SK-N-SH treated with all-trans-retinoic acid at 6 μM for 48 hours (cell line): Measurements from ENCODE around the gene ENO4.

Experiments used
- ATAC-seq: fragments of 200-7000 bp; cut with Tn5 transposase; 3 replicates; pipeline ENCODE4 v1.9.1; 2020; ENCODE audit warnings: mild to moderate bottlenecking, moderate library complexity
- ARNTL ChIP-seq: fragments of 450-650 bp; formaldehyde crosslinking; IDR thresholded peaks from 2 replicates; pipeline ENCODE4 v1.5.0; 2020; ENCODE audit warnings: low read depth, mild to moderate bottlenecking, moderate library complexity, borderline replicate concordance
- BACH2 ChIP-seq: fragments of 250-450 bp; sonication (Bioruptor Pico); IDR thresholded peaks from 2 replicates; pipeline ENCODE4 v1.9.0; 2021; ENCODE audit warnings: mild to moderate bottlenecking, borderline replicate concordance
- CREB5 ChIP-seq: fragments of 250-450 bp; sonication (Bioruptor Pico); IDR thresholded peaks from 2 replicates; pipeline ENCODE4 v1.5.1; 2020; ENCODE audit warnings: low read depth, mild to moderate bottlenecking, moderate library complexity
- CSDC2 ChIP-seq: fragments of 250-450 bp; sonication (Bioruptor Pico); IDR thresholded peaks from 2 replicates; pipeline ENCODE4 v1.5.0; 2020; ENCODE audit warnings: mild to moderate bottlenecking, moderate library complexity
- CSRNP3 ChIP-seq: fragments of 250-450 bp; sonication (Bioruptor Pico); IDR thresholded peaks from 2 replicates; pipeline ENCODE4 v1.5.1; 2021; ENCODE audit warnings: mild to moderate bottlenecking, moderate library complexity
- ESRRG ChIP-seq: fragments of 250-450 bp; sonication (Bioruptor Pico); IDR thresholded peaks from 2 replicates; pipeline ENCODE4 v1.6.1; 2021; ENCODE audit warnings: mild to moderate bottlenecking
- GLIS3 ChIP-seq: fragments of 250-450 bp; sonication (Bioruptor Pico); IDR thresholded peaks from 2 replicates; pipeline ENCODE4 v1.5.0; 2020; ENCODE audit warnings: mild to moderate bottlenecking, moderate library complexity
- ISL1 ChIP-seq: fragments of 250-450 bp; sonication (Bioruptor Pico); IDR thresholded peaks from 2 replicates; pipeline ENCODE4 v2.1.2; 2022; ENCODE audit warnings: mild to moderate bottlenecking, moderate library complexity
- OSR1 ChIP-seq: fragments of 250-450 bp; sonication (Bioruptor Pico); IDR thresholded peaks from 2 replicates; pipeline ENCODE4 v1.8.0; 2022; ENCODE audit warnings: moderate library complexity, mild to moderate bottlenecking, inconsistent platforms
- PATZ1 ChIP-seq: fragments of 250-450 bp; sonication (Bioruptor Pico); IDR thresholded peaks from 2 replicates; pipeline ENCODE4 v1.8.0; 2020; ENCODE audit warnings: mild to moderate bottlenecking, moderate library complexity, borderline replicate concordance
- PPARA ChIP-seq: fragments of 250-450 bp; sonication (Bioruptor Pico); IDR thresholded peaks from 2 replicates; pipeline ENCODE4 v1.5.0; 2020; ENCODE audit warnings: mild to moderate bottlenecking, borderline replicate concordance
- RARB ChIP-seq: fragments of 250-450 bp; sonication (Bioruptor Pico); IDR thresholded peaks from 2 replicates; pipeline ENCODE4 v1.8.0; 2021; ENCODE audit warnings: mild to moderate bottlenecking, moderate library complexity
- SNAI2 ChIP-seq: fragments of 250-450 bp; sonication (Bioruptor Pico); IDR thresholded peaks from 2 replicates; pipeline ENCODE4 v1.5.0; 2020; ENCODE audit warnings: mild to moderate bottlenecking, moderate library complexity
- TOX ChIP-seq: fragments of 250-450 bp; sonication (Bioruptor Pico); IDR thresholded peaks from 2 replicates; pipeline ENCODE4 v1.8.0; 2021; ENCODE audit warnings: mild to moderate bottlenecking, moderate library complexity, borderline replicate concordance
- TSHZ2 ChIP-seq: fragments of 250-450 bp; sonication (Bioruptor Pico); IDR thresholded peaks from 2 replicates; pipeline ENCODE4 v1.5.0; 2020; ENCODE audit warnings: mild to moderate bottlenecking, moderate library complexity
- ZC3H10 ChIP-seq: fragments of 250-450 bp; sonication (Bioruptor Pico); IDR thresholded peaks from 2 replicates; pipeline ENCODE4 v1.5.1; 2021; ENCODE audit warnings: mild to moderate bottlenecking, moderate library complexity
- ZFP3 ChIP-seq: fragments of 250-450 bp; sonication (Bioruptor Pico); IDR thresholded peaks from 2 replicates; pipeline ENCODE4 v1.5.0; 2020; ENCODE audit warnings: mild to moderate bottlenecking, moderate library complexity
- ZFP30 ChIP-seq: fragments of 450-650 bp; formaldehyde crosslinking; IDR thresholded peaks from 2 replicates; pipeline ENCODE4 v1.5.0; 2022; ENCODE audit warnings: mild to moderate bottlenecking, moderate library complexity
- ZNF565 ChIP-seq: fragments of 450-650 bp; formaldehyde crosslinking; conservative IDR thresholded peaks from 2 replicates; pipeline ENCODE4 v1.5.0; 2020; ENCODE audit warnings: low read depth, mild to moderate bottlenecking, moderate library complexity
- ZNF70 ChIP-seq: fragments of 450-650 bp; formaldehyde crosslinking; IDR thresholded peaks from 2 replicates; pipeline ENCODE4 v1.5.0; 2020; ENCODE audit warnings: mild to moderate bottlenecking, moderate library complexity
- ZNF8 ChIP-seq: fragments of 450-650 bp; formaldehyde crosslinking; IDR thresholded peaks from 2 replicates; pipeline ENCODE4 v1.5.0; 2020; ENCODE audit warnings: mild to moderate bottlenecking, moderate library complexity
- TF ChIP-seq, protein P1 (sequence below): fragments of 250-450 bp; sonication (Bioruptor Pico); IDR thresholded peaks from 2 replicates; pipeline ENCODE4 v1.8.0; 2021; ENCODE audit warnings: low read depth, mild to moderate bottlenecking, moderate library complexity, borderline replicate concordance

The ENO4 gene

DNA sequence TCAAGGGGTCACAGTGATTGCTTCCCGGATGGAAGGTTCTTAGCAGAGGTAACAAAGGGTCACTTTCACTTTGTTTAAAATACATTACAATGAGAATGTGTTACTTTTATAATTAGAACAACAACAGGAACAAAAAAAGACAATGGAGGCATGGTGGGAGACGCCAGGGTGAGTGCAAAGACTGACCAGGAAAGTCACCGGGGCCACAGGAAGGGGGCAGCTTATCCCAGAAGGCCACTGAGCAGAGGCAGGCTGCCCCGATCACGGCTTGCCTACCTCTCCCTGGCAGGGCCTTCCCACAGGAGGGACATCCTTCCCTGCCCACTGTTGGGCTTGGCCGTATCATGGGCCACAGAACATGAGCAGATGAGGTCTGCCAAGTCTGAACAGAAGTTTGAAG lies 46.8 kb upstream of the ENO4 start:
- TF ChIP-seq ZC3H10 (CRISPR knock-in tag) (no peak), BACH2 (CRISPR knock-in tag) (no peak), PPARA (CRISPR knock-in tag) (no peak)
- no peak for ATAC-seq

DNA sequence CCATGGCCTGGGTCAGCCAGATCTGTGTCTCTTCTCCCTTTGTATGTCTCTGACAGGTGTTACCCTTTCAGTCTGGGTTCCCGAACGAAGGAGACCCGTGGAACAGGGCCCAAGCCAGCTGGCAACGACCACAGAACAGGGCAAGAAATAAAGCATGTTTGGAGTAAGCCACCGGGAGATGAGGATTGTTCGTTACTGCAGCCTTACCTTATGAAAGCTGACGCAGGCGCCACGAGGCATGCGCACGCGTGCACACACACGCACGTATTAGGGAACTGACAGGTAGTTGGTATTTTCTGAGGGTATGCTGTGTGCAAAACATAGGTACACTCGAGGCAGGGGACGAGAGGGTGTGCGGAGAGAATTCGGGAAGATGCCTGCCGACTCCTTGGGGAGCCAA lies 46.4 kb upstream of the ENO4 start:
- TF ChIP-seq GLIS3 (CRISPR knock-in tag) (no peak), ZFP3 (CRISPR knock-in tag) (no peak), ESRRG (CRISPR knock-in tag) (no peak), OSR1 (CRISPR knock-in tag) (no peak), ZNF8 (no peak), ZFP30 (CRISPR knock-in tag) (no peak), CREB5 (CRISPR knock-in tag) (no peak), TSHZ2 (CRISPR knock-in tag) (no peak)
- TF ChIP-seq, all 23 proteins: peak for 0
- ATAC-seq, result no peak

- ATAC-seq, result no peak
Observed at GRCh38 chr10:116803451-116804249, 45.6 kb upstream of the ENO4 start.

More at GRCh38 chr10:116803451-116804249, 45.6 kb upstream of the ENO4 start:
- TF ChIP-seq TOX (CRISPR knock-in tag), result no peak
- no peak for TF ChIP-seq ZFP30 (CRISPR knock-in tag)
- no peak for TF ChIP-seq PATZ1 (CRISPR knock-in tag)
- no peak for TF ChIP-seq ZFP3 (CRISPR knock-in tag)
- TF ChIP-seq CSRNP3 (CRISPR knock-in tag), result no peak
- TF ChIP-seq BACH2 (CRISPR knock-in tag), result no peak
- TF ChIP-seq PPARA (CRISPR knock-in tag), result no peak
- no peak for TF ChIP-seq ZNF8
- no peak for TF ChIP-seq ZNF70 (CRISPR knock-in tag)
- no peak for TF ChIP-seq ISL1
- no peak for TF ChIP-seq ZNF565 (CRISPR knock-in tag)
- TF ChIP-seq SNAI2 (CRISPR knock-in tag), result no peak
- TF ChIP-seq, protein P1, sequence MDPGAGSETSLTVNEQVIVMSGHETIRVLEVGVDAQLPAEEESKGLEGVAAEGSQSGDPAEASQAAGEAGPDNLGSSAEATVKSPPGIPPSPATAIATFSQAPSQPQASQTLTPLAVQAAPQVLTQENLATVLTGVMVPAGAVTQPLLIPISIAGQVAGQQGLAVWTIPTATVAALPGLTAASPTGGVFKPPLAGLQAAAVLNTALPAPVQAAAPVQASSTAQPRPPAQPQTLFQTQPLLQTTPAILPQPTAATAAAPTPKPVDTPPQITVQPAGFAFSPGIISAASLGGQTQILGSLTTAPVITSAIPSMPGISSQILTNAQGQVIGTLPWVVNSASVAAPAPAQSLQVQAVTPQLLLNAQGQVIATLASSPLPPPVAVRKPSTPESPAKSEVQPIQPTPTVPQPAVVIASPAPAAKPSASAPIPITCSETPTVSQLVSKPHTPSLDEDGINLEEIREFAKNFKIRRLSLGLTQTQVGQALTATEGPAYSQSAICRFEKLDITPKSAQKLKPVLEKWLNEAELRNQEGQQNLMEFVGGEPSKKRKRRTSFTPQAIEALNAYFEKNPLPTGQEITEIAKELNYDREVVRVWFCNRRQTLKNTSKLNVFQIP (CRISPR knock-in tag), result no peak
- no peak for TF ChIP-seq CREB5 (CRISPR knock-in tag)
- TF ChIP-seq CSDC2 (CRISPR knock-in tag), result no peak
- no peak for TF ChIP-seq OSR1 (CRISPR knock-in tag)
- no peak for TF ChIP-seq RARB (CRISPR knock-in tag)
- TF ChIP-seq ZC3H10 (CRISPR knock-in tag), result no peak
- TF ChIP-seq ARNTL (CRISPR knock-in tag), result no peak
- no peak for TF ChIP-seq TSHZ2 (CRISPR knock-in tag)
- TF ChIP-seq, all 23 proteins: peak for 0
